Mononuclear cell (primary cell): ENCODE results near the gene RRBP1. TPM values are rescaled to one million over a fixed set of nuclear protein-coding genes. Genes with fewer than 3 reads are reported as not detected.

Experiments used
- H3K27me3 ChIP-seq: 2 replicates; pipeline ENCODE4 v1.6.0; 2011; ENCODE audit warnings: low read length, control low read depth; ENCODE audit not compliant: insufficient read depth
- H3K4me1 ChIP-seq: 2 replicates; pipeline ENCODE4 v1.5.1; 2011; ENCODE audit warnings: mild to moderate bottlenecking, low read length, control low read depth; ENCODE audit not compliant: insufficient read depth
- H3K4me3 ChIP-seq: 2 replicates; pipeline ENCODE4 v1.5.1; 2011; ENCODE audit warnings: mild to moderate bottlenecking, low read length, moderate library complexity
- H3K9me3 ChIP-seq: 2 replicates; pipeline ENCODE4 v1.5.1; 2011; ENCODE audit warnings: low read depth, mild to moderate bottlenecking, control low read depth, low read length
- total RNA-seq: library from RNA; depleted of rRNA; stranded (reverse); fragments of >200 nt; gene quantifications from one replicate; pipeline ENCODE4 v1.2.3, GENCODE V29; 2012

The RRBP1 gene
- total RNA-seq, 1 donor = 16.4 TPM

DNA sequence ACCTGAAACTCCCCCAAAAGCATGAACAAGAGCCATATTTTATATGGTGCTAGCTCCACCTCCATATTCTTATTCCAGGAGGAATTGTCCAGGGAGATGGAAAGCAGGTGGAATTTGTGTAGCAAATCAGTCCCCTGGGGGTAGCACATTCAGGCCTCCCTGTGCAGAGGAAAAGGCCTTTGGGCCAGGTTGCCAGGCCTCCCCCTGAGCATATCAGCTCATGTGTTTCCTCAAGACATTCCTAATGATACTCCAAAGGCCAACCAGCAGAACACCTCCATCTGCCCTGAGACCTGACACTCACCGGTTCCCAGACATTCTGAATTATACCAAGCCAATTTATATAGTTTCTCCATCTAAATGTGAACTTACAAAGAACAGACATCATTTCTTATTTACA, 15.1 kb upstream of the RRBP1 start:
- no peak overlapping the region for H3K4me3 ChIP-seq
- no peaks in the 10 kb centered on the region for H3K9me3 ChIP-seq
- H3K27me3 ChIP-seq = no peaks in the 10 kb centered on the region
- H3K4me1 ChIP-seq = no peaks in the 10 kb centered on the region

DNA sequence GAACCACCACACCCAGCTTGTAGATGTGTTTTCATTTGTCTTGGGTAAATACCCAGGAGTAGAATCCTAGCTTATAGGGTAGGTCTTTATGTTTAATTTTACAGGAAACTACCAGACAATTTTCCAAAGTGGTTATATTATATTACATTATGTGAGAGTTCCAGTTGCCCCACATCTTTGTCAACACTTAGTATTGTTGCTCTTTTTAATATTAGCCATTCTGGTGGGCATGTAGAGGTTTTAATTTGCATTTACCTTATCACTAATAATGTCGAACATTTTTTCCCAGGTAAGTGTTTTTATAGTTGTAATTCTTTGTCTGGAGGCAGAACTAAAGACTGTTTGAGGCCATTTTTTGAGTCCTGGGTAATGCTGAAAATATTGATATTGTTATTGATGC, 14.2 kb upstream of the RRBP1 start:
- Histone ChIP-seq H3K4me1 (no peaks in the 10 kb centered on the region), H3K9me3 (no peaks in the 10 kb centered on the region), H3K4me3 (no peak overlapping the region), H3K27me3 (no peaks in the 10 kb centered on the region)

DNA sequence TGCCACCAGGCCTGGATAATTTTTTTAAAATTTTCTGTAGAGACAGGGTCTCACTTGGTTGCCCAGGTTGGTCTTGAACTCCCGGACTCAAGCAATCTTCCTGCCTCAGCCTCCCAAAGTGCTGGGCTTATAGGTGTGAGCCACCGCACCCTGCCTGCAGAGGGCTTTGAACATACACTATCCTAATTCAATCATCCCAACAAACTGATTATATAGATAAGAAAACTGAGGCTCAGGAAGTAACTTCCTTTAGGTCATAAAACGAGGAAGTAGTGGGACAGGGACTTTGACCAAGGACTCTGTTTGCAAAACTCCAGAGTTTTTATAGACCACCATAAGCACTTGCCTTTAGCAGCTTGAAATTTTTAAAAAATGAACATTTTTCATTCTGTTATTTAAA, 12.7 kb upstream of the RRBP1 start:
- Histone ChIP-seq H3K4me3 (no peak overlapping the region), H3K9me3 (no peaks in the 10 kb centered on the region), H3K4me1 (no peaks in the 10 kb centered on the region)

GRCh38 chr20:17693444-17694001, 11.5 kb upstream of the RRBP1 start:
- Histone ChIP-seq H3K4me1 (no peaks in the 10 kb centered on the region), H3K4me3 (no peak overlapping the region), H3K9me3 (no peaks in the 10 kb centered on the region), H3K27me3 (peaks cover 6% of the 10 kb centered on the region)

More for the DNA sequence above, 12.7 kb upstream of the RRBP1 start:
- peaks cover 6% of the 10 kb centered on the region for H3K27me3 ChIP-seq

DNA sequence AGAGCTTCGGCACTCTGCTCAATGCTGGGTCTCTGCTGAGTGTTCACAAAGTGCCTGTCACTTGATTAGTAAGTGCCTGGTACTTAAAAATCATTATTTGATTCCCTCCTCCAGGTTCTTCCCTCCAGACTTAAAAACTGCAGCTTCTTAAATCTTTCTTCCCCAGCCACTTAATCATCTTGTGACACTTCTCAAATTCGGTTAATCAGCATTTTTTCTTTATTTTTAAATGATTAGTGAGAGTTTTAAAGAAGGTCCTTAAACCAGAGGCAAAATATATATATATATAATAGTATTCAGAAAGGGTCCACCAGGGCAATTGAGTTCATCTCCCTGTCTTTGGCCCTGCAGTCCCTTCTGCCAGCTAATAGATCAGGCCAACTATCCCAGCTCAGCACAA, 9.7 kb upstream of the RRBP1 start:
- Histone ChIP-seq H3K4me1 (no peaks in the 10 kb centered on the region), H3K9me3 (no peaks in the 10 kb centered on the region), H3K4me3 (no peak overlapping the region), H3K27me3 (peaks cover 9% of the 10 kb centered on the region)

GRCh38 chr20:17690144-17690543, 8.1 kb upstream of the RRBP1 start:
- Histone ChIP-seq H3K4me1 (no peaks in the 10 kb centered on the region), H3K27me3 (peaks cover 14% of the 10 kb centered on the region), H3K9me3 (no peaks in the 10 kb centered on the region)

DNA sequence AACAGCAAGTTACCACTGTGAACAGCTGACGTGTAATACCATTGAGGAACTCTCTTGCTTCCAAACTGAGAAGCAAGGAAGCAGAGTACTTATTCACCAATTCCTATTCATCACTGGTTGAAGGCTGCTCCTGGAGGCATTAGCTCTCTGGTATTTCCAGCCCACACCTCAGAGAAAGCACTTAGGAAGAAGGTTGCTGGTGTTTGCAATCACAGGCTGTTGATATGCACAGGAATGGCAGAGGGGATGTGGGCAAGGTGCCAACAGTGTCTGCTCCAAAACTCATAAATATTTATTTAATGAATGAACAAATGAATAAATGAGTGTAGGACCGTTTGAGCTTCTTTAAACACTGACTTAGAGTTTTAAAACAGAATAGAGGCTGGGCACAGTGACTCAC, 6.9 kb upstream of the RRBP1 start:
- no peaks in the 10 kb centered on the region for H3K4me1 ChIP-seq
- peaks cover 14% of the 10 kb centered on the region for H3K27me3 ChIP-seq

More at GRCh38 chr20:17690144-17690543, 8.1 kb upstream of the RRBP1 start:
- no peak overlapping the region for H3K4me3 ChIP-seq

DNA sequence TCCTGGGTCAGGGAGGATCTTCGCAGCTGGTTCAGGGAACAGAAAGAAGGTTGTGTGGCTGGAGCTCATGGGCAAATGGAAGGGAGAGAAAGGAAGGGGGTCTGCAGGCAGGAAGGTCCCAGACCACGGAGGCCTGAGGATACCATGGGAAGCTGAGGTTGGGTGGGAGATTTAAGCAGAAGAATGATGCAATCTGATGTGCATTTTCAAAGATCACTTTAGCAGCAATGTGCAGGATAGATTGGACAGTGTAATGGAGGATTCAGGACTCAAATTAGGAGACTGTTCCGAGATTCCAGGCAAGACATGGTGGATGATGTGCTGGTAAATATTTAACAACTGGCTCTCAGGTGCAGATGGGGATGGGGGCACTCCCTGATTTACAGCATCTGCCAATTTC, 5.8 kb upstream of the RRBP1 start:
- peaks cover 4% of the 10 kb centered on the region for H3K4me1 ChIP-seq
- H3K9me3 ChIP-seq = no peaks in the 10 kb centered on the region
- H3K4me3 ChIP-seq = no peak overlapping the region
- peaks cover 14% of the 10 kb centered on the region for H3K27me3 ChIP-seq

More for the DNA sequence above, 6.9 kb upstream of the RRBP1 start:
- Histone ChIP-seq H3K4me3 (no peak overlapping the region), H3K9me3 (no peaks in the 10 kb centered on the region)

- Histone ChIP-seq H3K4me3 (no peak overlapping the region), H3K4me1 (peaks cover 13% of the 10 kb centered on the region), H3K27me3 (peaks cover 9% of the 10 kb centered on the region), H3K9me3 (no peaks in the 10 kb centered on the region)
These were observed 3.1 kb upstream of the RRBP1 start for GRCh38 chr20:17685168-17685567.

DNA sequence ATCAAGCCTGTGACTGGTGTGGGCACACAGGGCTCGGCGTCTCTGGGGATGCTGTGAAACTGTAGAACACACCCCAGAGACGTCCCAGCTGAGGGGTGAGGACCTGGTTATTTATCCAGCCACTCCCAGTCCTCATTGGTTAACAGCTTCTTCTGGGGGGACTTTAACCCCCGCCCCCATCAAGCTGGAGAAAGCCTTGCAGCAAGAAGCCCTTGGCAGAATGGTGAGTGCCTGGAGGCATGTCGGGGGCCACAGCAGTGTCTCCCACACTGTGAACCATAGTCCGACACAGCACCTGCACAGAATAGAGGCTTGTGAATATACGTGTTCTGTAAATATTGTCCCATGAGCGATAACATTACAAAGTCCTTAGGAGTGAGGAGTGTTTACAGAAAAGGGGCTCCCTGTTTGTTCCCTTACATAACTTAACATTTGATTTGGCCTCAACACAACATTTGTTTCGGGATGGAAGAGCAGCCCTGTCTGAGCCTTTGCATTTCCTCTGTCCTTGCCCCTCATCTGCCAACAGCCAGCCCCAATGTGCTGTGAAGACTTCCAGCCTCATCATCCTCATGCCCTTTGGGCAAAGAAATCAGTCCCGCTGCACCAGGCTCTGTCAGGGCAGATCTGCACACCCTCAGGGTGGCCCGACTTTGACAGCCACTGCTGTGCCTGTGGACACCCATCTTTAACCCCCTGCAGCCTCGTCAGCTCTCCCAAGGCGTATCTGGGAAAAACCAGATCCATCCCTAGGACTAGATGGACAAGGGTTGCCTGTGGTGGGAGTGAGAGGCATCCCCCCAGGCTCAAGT, 2.2 kb upstream of the RRBP1 start:
- peaks cover 22% of the 10 kb centered on the region for H3K4me1 ChIP-seq
- no peaks in the 10 kb centered on the region for H3K9me3 ChIP-seq
- peaks cover 8% of the 10 kb centered on the region for H3K27me3 ChIP-seq
- no peak overlapping the region for H3K4me3 ChIP-seq

- Histone ChIP-seq H3K27me3 (peaks cover 8% of the 10 kb centered on the region), H3K4me3 (no peak overlapping the region), H3K9me3 (no peaks in the 10 kb centered on the region), H3K4me1 (peaks cover 27% of the 10 kb centered on the region)
These were observed 1.4 kb upstream of the RRBP1 start for GRCh38 chr20:17683218-17684076.

DNA sequence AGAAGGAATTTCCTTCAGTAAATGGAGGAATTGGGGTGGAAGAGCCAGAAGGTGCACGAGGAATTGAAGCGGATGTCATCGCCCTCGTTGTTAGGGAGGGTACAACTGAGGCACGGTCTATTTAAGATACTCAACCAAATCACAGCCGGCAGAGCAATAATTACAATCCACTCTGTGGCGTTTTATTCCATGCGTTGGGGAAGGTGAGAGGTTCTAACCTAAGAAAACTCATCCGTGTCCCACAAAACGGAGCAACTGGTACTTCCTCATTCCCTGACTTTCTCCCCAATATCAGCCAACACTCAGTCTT, 802 bp upstream of the RRBP1 start:
- peaks cover 8% of the 10 kb centered on the region for H3K27me3 ChIP-seq
- no peaks in the 10 kb centered on the region for H3K9me3 ChIP-seq
- H3K4me3 ChIP-seq = peak overlapping the region; percentile 69
- peaks cover 27% of the 10 kb centered on the region for H3K4me1 ChIP-seq

DNA sequence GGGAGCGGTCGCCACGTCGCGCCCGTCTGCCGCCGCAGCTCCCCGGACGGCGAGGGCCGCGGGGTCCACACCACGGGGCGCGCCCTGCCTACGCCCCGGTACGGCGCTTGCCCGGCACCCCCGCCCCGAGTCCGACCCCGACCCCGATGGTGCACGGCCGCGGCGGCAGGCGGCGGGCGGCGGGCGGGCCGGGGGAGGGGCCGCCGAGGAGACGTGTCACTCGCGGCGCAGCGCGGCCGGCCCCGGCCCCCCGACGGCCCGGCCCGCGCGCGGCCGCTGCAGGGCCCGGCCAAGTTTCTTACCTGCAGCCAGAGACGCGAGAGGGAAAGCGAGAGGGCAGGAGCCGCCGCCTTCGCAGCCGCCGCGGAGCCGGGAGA, 328 bp downstream of the RRBP1 start:
- H3K4me3 ChIP-seq = peak overlapping the region; percentile 69
- no peaks in the 10 kb centered on the region for H3K9me3 ChIP-seq
- H3K27me3 ChIP-seq = peaks cover 6% of the 10 kb centered on the region
- H3K4me1 ChIP-seq = peaks cover 27% of the 10 kb centered on the region

DNA sequence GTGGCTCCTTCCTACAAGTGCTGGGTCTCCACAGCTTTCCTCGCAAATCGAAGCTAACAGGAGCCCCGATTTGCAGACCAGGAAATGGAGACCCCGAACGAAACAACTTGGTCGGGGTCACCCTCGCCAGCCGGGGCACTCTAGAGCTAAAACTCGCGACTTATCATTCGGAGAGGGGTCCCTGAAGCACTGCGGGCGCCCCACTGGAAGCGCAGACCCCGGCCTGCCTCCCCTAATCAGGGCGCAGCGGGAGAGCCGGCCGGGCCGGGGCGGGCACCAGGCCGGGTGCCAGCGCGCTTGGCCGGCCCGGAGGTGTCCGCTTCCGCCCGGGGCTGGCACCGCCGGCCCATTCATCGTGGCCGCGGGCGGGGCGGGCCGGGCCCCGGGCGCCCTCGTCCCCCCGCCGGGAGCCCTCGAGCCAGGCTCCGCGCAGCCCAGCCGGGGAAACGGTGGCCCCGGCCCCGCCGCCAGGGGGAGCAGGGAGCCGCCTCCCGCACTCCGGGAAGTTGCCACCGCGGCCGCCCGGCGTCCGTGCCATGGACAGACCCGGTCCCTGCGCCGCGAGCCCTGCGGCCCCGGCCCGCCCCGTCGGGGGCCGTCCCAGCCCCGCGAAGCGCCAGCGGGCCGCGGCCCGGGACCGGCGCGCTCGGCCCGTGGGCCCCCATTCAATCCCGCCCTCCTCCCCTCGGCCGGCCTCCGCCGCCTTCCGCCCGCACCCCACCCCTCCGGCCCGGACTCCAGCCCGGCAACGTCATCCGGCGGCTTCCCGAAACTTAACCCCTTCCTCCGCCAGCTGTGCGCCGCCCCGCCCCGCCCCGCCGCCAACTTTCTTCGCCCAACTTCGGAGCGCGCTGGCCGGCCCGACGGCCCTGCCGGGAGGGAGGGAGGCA, 961 bp downstream of the RRBP1 start:
- H3K9me3 ChIP-seq = no peaks in the 10 kb centered on the region
- H3K4me3 ChIP-seq = peak overlapping the region; percentile 69
- peaks cover 27% of the 10 kb centered on the region for H3K4me1 ChIP-seq
- H3K27me3 ChIP-seq = peaks cover 3% of the 10 kb centered on the region
